Natural killer cell treated with Interleukin-12 subunit alpha and Interleukin-12 subunit beta and Interleukin-15 and Interleukin-18, amount 100 ng/mL, for 72 hours (primary cell): Measurements from ENCODE around the gene EXOC1. TPM values are rescaled to one million over a fixed set of nuclear protein-coding genes. Genes with fewer than 3 reads are reported as not detected.
A peak's percentile ranks its signal among the peaks of the same experiment; 100 is the strongest.
"Not testable (repeated sequence)": the region's sequence is repeated elsewhere in the genome, so short reads cannot be mapped to it uniquely, and the experiment has no call there.

Experiments used
- ATAC-seq, 2 donors: fragments of 150-1000 bp; cut with Tn5 transposase in 1 of 2; sonication (Bioruptor Pico), chemical (Tn5 transposase) in 1 of 2; 2 replicates each; pipeline ENCODE4 v1.10.0; 2021
- DNase-seq: peaks from one replicate; pipeline ENCODE4 v3.0.0; 2022; ENCODE audit warnings: low spot score
- H3K27ac Mint-ChIP-seq, 2 donors: 1 replicate in 1 of 2; 2 replicates in 1 of 2; pipeline ENCODE4 v1.8.0; 2022; ENCODE audit warnings: mixed read lengths in 2 of 2, mild to moderate bottlenecking in 1 of 2, moderate library complexity in 1 of 2
- H3K27me3 Mint-ChIP-seq, 2 donors: 1 replicate in 1 of 2; 2 replicates in 1 of 2; pipeline ENCODE4 v1.8.0; 2022; ENCODE audit warnings: mixed read lengths in 2 of 2
- H3K36me3 Mint-ChIP-seq: one replicate; pipeline ENCODE4 v1.8.0; 2022; ENCODE audit warnings: mixed read lengths
- H3K4me1 Mint-ChIP-seq, 2 donors: 1 replicate in 1 of 2; 2 replicates in 1 of 2; pipeline ENCODE4 v1.8.0; 2022; ENCODE audit warnings: low read depth in 2 of 2, mixed read lengths in 2 of 2, mild to moderate bottlenecking in 1 of 2
- H3K4me3 Mint-ChIP-seq: one replicate; pipeline ENCODE4 v1.8.0; 2022; ENCODE audit warnings: mixed read lengths
- H3K9me3 Mint-ChIP-seq: 2 replicates; pipeline ENCODE4 v1.8.0; 2022; ENCODE audit warnings: mixed read lengths
- total RNA-seq, 2 donors: library from RNA; stranded (reverse); gene quantifications; one replicate each; pipeline ENCODE4 v1.2.3, GENCODE V29; 2022

EXOC1 gene
- total RNA-seq, 2 donors from 2014 or later, result 22.1 to 26.1 TPM

GRCh38 chr4:55932511-55932910, 79.1 kb downstream of the EXOC1 start:
- H3K27me3 Mint-ChIP-seq, result peaks cover 0 to 19% of the 10 kb centered on the region in 2 donors
- H3K9me3 Mint-ChIP-seq, result no peaks in the 10 kb centered on the region
- no peaks in the 10 kb centered on the region for H3K4me1 Mint-ChIP-seq
- DNase-seq (no peak), ATAC-seq (no peak)
- no peak overlapping the region for H3K4me3 Mint-ChIP-seq
- H3K36me3 Mint-ChIP-seq, result peaks cover 7% of the 10 kb centered on the region
- no peak overlapping the region for H3K27ac Mint-ChIP-seq

- Mint-ChIP-seq H3K4me3 (no peak overlapping the region), H3K4me1 (no peaks in the 10 kb centered on the region), H3K27me3 (peaks cover 0 to 25% of the 10 kb centered on the region in 2 donors), H3K36me3 (peaks cover 12% of the 10 kb centered on the region), H3K9me3 (no peaks in the 10 kb centered on the region), H3K27ac (no peak overlapping the region)
- DNase-seq (no peak), ATAC-seq (no peak)
Measured at GRCh38 chr4:55933611-55934010, 80.2 kb downstream of the EXOC1 start.

GRCh38 chr4:55935907-55936306, 82.5 kb downstream of the EXOC1 start:
- H3K27me3 Mint-ChIP-seq, result peaks cover 4 to 34% of the 10 kb centered on the region in 2 donors
- not testable (repeated sequence) for ATAC-seq, DNase-seq, H3K4me3 Mint-ChIP-seq, H3K9me3 Mint-ChIP-seq, H3K27ac Mint-ChIP-seq, H3K4me1 Mint-ChIP-seq
- H3K36me3 Mint-ChIP-seq, result peaks cover 12% of the 10 kb centered on the region

- Mint-ChIP-seq H3K9me3 (no peaks in the 10 kb centered on the region), H3K27me3 (peaks cover 4 to 34% of the 10 kb centered on the region in 2 donors), H3K4me1 (no peaks in the 10 kb centered on the region), H3K4me3 (no peak overlapping the region), H3K36me3 (peaks cover 12% of the 10 kb centered on the region), H3K27ac (no peak overlapping the region)
- no peak for ATAC-seq
- DNase-seq, result no peak
Measured at GRCh38 chr4:55938481-55938880, 85.0 kb downstream of the EXOC1 start.

- Mint-ChIP-seq H3K36me3 (peaks cover 12% of the 10 kb centered on the region), H3K27ac (no peak overlapping the region), H3K27me3 (peaks cover 4 to 28% of the 10 kb centered on the region in 2 donors), H3K4me3 (no peak overlapping the region), H3K9me3 (no peaks in the 10 kb centered on the region), H3K4me1 (no peaks in the 10 kb centered on the region)
- DNase-seq (no peak), ATAC-seq (no peak)
Measured at GRCh38 chr4:55939421-55939820, 86.0 kb downstream of the EXOC1 start.

- H3K4me1 Mint-ChIP-seq, result peaks cover under 1 to 3% of the 10 kb centered on the region in 2 donors
- ATAC-seq (no peak), DNase-seq (no peak)
- no peaks in the 10 kb centered on the region for H3K9me3 Mint-ChIP-seq
- H3K4me3 Mint-ChIP-seq, result no peak overlapping the region
- peaks cover 4 to 16% of the 10 kb centered on the region in 2 donors for H3K27me3 Mint-ChIP-seq
- peaks cover 5% of the 10 kb centered on the region for H3K36me3 Mint-ChIP-seq
- H3K27ac Mint-ChIP-seq, result no peak overlapping the region
Measured at GRCh38 chr4:55941881-55942396, 88.5 kb downstream of the EXOC1 start.

- Mint-ChIP-seq H3K9me3 (no peaks in the 10 kb centered on the region), H3K27me3 (no peaks in the 10 kb centered on the region), H3K4me1 (peaks cover 28 to 29% of the 10 kb centered on the region in 2 donors), H3K36me3 (no peaks in the 10 kb centered on the region), H3K4me3 (peak overlapping the region; percentile 93), H3K27ac (peak overlapping the region; percentile 95 to 96)
- ATAC-seq (no peak), DNase-seq (no peak)
Measured at GRCh38 chr4:55947254-55947882, 93.9 kb downstream of the EXOC1 start.

GRCh38 chr4:55947912-55948725, 94.7 kb downstream of the EXOC1 start:
- no peaks in the 10 kb centered on the region for H3K36me3 Mint-ChIP-seq
- H3K4me3 Mint-ChIP-seq, result peak overlapping the region; percentile 93
- no peaks in the 10 kb centered on the region for H3K9me3 Mint-ChIP-seq
- peak in 1 of 2 donors; percentile 2 for ATAC-seq
- no peaks in the 10 kb centered on the region for H3K27me3 Mint-ChIP-seq
- H3K27ac Mint-ChIP-seq, result peak overlapping the region; percentile 95 to 96
- H3K4me1 Mint-ChIP-seq, result peaks cover 28 to 29% of the 10 kb centered on the region in 2 donors
- no peak for DNase-seq

GRCh38 chr4:55948726-55949481, 95.5 kb downstream of the EXOC1 start, which contains the start of gene CEP135:
Gene CEP135 (plus strand): TSS chr4:55948945. CDS start chr4:55952131, 3,186 bp downstream.
- peak; percentile 94 for DNase-seq
- ATAC-seq, result peak; percentile 91 to 93
- Mint-ChIP-seq H3K9me3 (no peaks in the 10 kb centered on the region), H3K27me3 (no peaks in the 10 kb centered on the region), H3K4me1 (peaks cover 28 to 29% of the 10 kb centered on the region in 2 donors), H3K36me3 (peaks cover 2% of the 10 kb centered on the region), H3K4me3 (peak within 1 kb of the TSS; percentile 93), H3K27ac (peak within 1 kb of the TSS; percentile 95 to 96)

GRCh38 chr4:55949482-55949802, 96.0 kb downstream of the EXOC1 start:
- ATAC-seq (no peak), DNase-seq (no peak)
- no peaks in the 10 kb centered on the region for H3K9me3 Mint-ChIP-seq

GRCh38 chr4:55951191-55951922, 97.9 kb downstream of the EXOC1 start:
- Mint-ChIP-seq H3K36me3 (peaks cover 14% of the 10 kb centered on the region), H3K4me3 (peak overlapping the region; percentile 93), H3K9me3 (no peaks in the 10 kb centered on the region), H3K27ac (peak overlapping the region; percentile 95 to 96), H3K4me1 (peaks cover 30 to 32% of the 10 kb centered on the region in 2 donors), H3K27me3 (no peaks in the 10 kb centered on the region)
- DNase-seq, result no peak
- no peak for ATAC-seq

More at GRCh38 chr4:55949482-55949802, 96.0 kb downstream of the EXOC1 start:
- Mint-ChIP-seq H3K36me3 (peaks cover 4% of the 10 kb centered on the region), H3K4me3 (peak overlapping the region; percentile 93), H3K27me3 (no peaks in the 10 kb centered on the region), H3K4me1 (peaks cover 28 to 29% of the 10 kb centered on the region in 2 donors), H3K27ac (peak overlapping the region; percentile 95 to 96)
